ENCODE data around the gene CYP4F11. TPM values are rescaled to one million over a fixed set of nuclear protein-coding genes. Genes with fewer than 3 reads are reported as not detected.
"Not testable (repeated sequence)": the region's sequence is repeated elsewhere in the genome, so short reads cannot be mapped to it uniquely, and the experiment has no call there.

Gene CYP4F11
- total and polyA plus RNA-seq, 12 donors = 0.18 to 10.5 (median 2.5) TPM; not detected in 2

GRCh38 chr19:15900504-15900903, 33.8 kb downstream of the CYP4F11 start:
- Histone ChIP-seq H3K27me3 (peaks cover 3% of the 10 kb centered on the region), H3K4me3 (no peak overlapping the region), H3K4me1 (replicated peaks in 1 of 2) (no peaks in the 10 kb centered on the region), H3K36me3 (replicated peaks in 1 of 2) (no peaks in the 10 kb centered on the region), H3K27ac (no peak overlapping the region), H3K9me3 (replicated peaks in 1 of 3) (no peaks in the 10 kb centered on the region)
- 60 to 82% (median 70%) methylated on average over 8 to 11 of the region's 11 CpGs for WGBS, 4 donors
- DNase-seq = no peak
- TF ChIP-seq CTCF (IDR thresholded peaks at IDR 0.05) (no peak), POLR2A (IDR thresholded peaks at IDR 0.05) (no peak)
- intact Hi-C loops (cut with DNase I) = no loop called here

- 8 to 21% (median 19%) methylated on average over 3 to 13 of the region's 15 CpGs for WGBS, 4 donors
- H3K4me1 ChIP-seq (replicated peaks in 1 of 2); H3K27ac ChIP-seq; H3K4me3 ChIP-seq; H3K9me3 ChIP-seq (replicated peaks in 1 of 3); H3K27me3 ChIP-seq; intact Hi-C loops (cut with DNase I); DNase-seq; H3K36me3 ChIP-seq (replicated peaks in 1 of 2): not testable (repeated sequence)
These were observed 34.3 kb downstream of the CYP4F11 start for GRCh38 chr19:15900032-15900431.

GRCh38 chr19:15899561-15899960, 34.8 kb downstream of the CYP4F11 start:
- 9 to 19% (median 13%) methylated on average over 16 to 30 of the region's 30 CpGs for WGBS, 4 donors
- intact Hi-C loops (cut with DNase I); H3K9me3 ChIP-seq (replicated peaks in 1 of 3); H3K36me3 ChIP-seq (replicated peaks in 1 of 2); H3K4me1 ChIP-seq (replicated peaks in 1 of 2); H3K27me3 ChIP-seq; H3K27ac ChIP-seq; H3K4me3 ChIP-seq; DNase-seq: not testable (repeated sequence)

GRCh38 chr19:15897738-15898276, 36.5 kb downstream of the CYP4F11 start, which contains the start of gene CYP4F2:
Gene CYP4F2, minus strand, starts transcription at chr19:15898074. Its CDS starts 463 bp downstream, at chr19:15897611.
- WGBS, 4 donors = 40 to 89% (median 78%) methylated on average over 1 to 3 of the region's 3 CpGs
- Histone ChIP-seq H3K4me3 (no peak within 1 kb of the TSS), H3K27ac (no peak within 1 kb of the TSS), H3K27me3 (peaks cover 3% of the 10 kb centered on the region), H3K4me1 (replicated peaks in 1 of 2) (no peaks in the 10 kb centered on the region), H3K9me3 (replicated peaks in 1 of 3) (no peaks in the 10 kb centered on the region), H3K36me3 (replicated peaks in 1 of 2) (no peaks in the 10 kb centered on the region)
- no peak for TF ChIP-seq CTCF (IDR thresholded peaks at IDR 0.05)
- TF ChIP-seq POLR2A (IDR thresholded peaks at IDR 0.05) = no peak
- DNase-seq = no peak
- intact Hi-C loops (cut with DNase I) = no loop called here

DNA sequence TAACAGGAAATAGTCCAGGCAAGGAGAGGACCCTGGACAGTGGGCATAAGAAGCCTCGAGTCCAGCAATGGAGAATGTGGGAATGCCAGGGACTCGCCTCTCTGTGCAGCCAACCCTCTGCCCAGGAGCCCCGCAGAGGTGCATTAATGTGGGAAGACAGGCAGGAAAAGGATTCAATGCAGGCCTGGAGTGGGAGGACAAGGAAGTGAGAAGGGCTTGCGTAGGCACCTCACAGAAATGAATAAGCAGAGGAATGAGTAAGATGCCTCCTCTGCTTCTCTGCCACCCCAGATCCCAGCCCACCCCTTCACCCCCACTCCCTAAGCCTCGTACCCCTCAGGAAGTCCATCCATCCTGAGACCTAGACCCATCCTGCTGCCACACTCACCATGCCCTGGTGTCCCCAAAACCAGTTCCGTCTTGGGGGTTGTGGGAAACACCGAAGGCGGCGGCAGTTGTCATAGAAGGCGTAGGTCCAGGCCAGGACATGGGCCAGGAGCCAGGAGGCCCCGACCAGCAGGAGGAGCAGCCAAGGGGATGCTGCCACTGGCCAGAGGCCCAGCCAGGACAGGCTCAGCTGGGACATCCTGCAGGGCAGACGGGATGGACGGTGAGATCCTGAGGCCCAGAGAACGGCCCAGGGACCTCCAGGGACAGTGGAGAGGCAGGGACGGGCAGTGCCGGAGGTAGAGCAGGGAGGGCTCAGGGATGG, 37.1 kb downstream of the CYP4F11 start:
- Histone ChIP-seq H3K27me3 (peaks cover 3% of the 10 kb centered on the region), H3K4me1 (replicated peaks in 1 of 2) (no peaks in the 10 kb centered on the region), H3K9me3 (replicated peaks in 1 of 3) (no peaks in the 10 kb centered on the region), H3K4me3 (no peak overlapping the region), H3K27ac (no peak overlapping the region), H3K36me3 (replicated peaks in 1 of 2) (no peaks in the 10 kb centered on the region)
- TF ChIP-seq POLR2A (IDR thresholded peaks at IDR 0.05) (no peak), CTCF (IDR thresholded peaks at IDR 0.05) (no peak)
- WGBS, 4 donors = 81 to 93% (median 85%) methylated on average over 13 to 16 of the region's 16 CpGs
- no peak for DNase-seq
- intact Hi-C loops (cut with DNase I) = no loop called here
